Endodermal cell (in vitro differentiated cells): ENCODE results near the gene WDFY1. TPM values are rescaled to one million over a fixed set of nuclear protein-coding genes. Genes with fewer than 3 reads are reported as not detected.

Source experiments
- DNase-seq: peaks from one replicate; pipeline ENCODE4 v3.0.0-alpha.2; 2017
- H3K27ac ChIP-seq: 2 replicates; pipeline ENCODE4 v1.5.1; 2013; ENCODE audit warnings: mild to moderate bottlenecking, low read depth, low read length, moderate library complexity
- H3K27me3 ChIP-seq: 2 replicates; pipeline ENCODE4 v1.6.1; 2013; ENCODE audit warnings: mild to moderate bottlenecking, low read length, moderate library complexity; ENCODE audit not compliant: insufficient read depth, control insufficient read depth, poor library complexity, severe bottlenecking
- H3K36me3 ChIP-seq: 2 replicates; pipeline ENCODE4 v1.7.0; 2013; ENCODE audit warnings: mild to moderate bottlenecking, low read length, moderate library complexity; ENCODE audit not compliant: control insufficient read depth, insufficient read depth
- H3K4me1 ChIP-seq: one replicate; pipeline ENCODE4 v1.7.0; 2013; ENCODE audit warnings: low read length; ENCODE audit not compliant: control insufficient read depth, insufficient read depth
- H3K4me3 ChIP-seq: 2 replicates; pipeline ENCODE4 v1.5.1; 2013; ENCODE audit warnings: mild to moderate bottlenecking, low read length, moderate library complexity
- H3K9ac ChIP-seq: 2 replicates; pipeline ENCODE4 v1.6.1; 2013; ENCODE audit warnings: mild to moderate bottlenecking, low read length, moderate library complexity; ENCODE audit not compliant: poor library complexity, severe bottlenecking; ENCODE audit errors: extremely low read depth
- H3K9me3 ChIP-seq: 2 replicates; pipeline ENCODE4 v1.6.1; 2013; ENCODE audit warnings: mild to moderate bottlenecking, low read length, moderate library complexity; ENCODE audit not compliant: control insufficient read depth
- H3K27ac Mint-ChIP-seq: 2 replicates; pipeline ENCODE4 v1.8.0; 2020; ENCODE audit warnings: mixed read lengths
- H3K27me3 Mint-ChIP-seq: 2 replicates; pipeline ENCODE4 v1.8.0; 2021; ENCODE audit warnings: mild to moderate bottlenecking, mixed read lengths; ENCODE audit not compliant: insufficient read depth
- H3K36me3 Mint-ChIP-seq: 2 replicates; pipeline ENCODE4 v1.8.0; 2020; ENCODE audit warnings: low read depth, mixed read lengths
- H3K4me1 Mint-ChIP-seq: 2 replicates; pipeline ENCODE4 v1.8.0; 2020; ENCODE audit warnings: mixed read lengths
- H3K4me3 Mint-ChIP-seq: 2 replicates; pipeline ENCODE4 v1.8.0; 2020; ENCODE audit warnings: mild to moderate bottlenecking, moderate library complexity, mixed read lengths
- H3K9me3 Mint-ChIP-seq: 2 replicates; pipeline ENCODE4 v1.8.0; 2020; ENCODE audit warnings: mild to moderate bottlenecking, mixed read lengths
- CTCF ChIP-seq: fragments of 200-600 bp; sonication (generic); conservative IDR thresholded peaks from 2 replicates; pipeline ENCODE4 v1.5.0; 2021; ENCODE audit warnings: antibody characterized with exemption, mild to moderate bottlenecking
- WGBS, 2 experiments: methylation state at CpG; one replicate each; pipeline versions ENCODE4 v1.1.5 to v1.1.7; 2013; ENCODE audit warnings: missing lambda C conversion rate in 2 of 2, mixed read lengths in 1 of 2; ENCODE audit not compliant: insufficient coverage in 1 of 2, insufficient read length in 1 of 2; 5-methylcytosine and 5-hydroxymethylcytosine counted together
- total RNA-seq, 2 donors: library from RNA; stranded (reverse); fragmentation: NEBNext Ultra II Directional in 1 of 2; extraction: Animal tissue kit (Norgen Biotek cat#: 25700) in 1 of 2; gene quantifications; 2 replicates in 1 of 2; 3 replicates in 1 of 2; pipeline ENCODE4 v1.2.1, GENCODE V29; 2021

Gene WDFY1
- total RNA-seq, 2 donors from 2014 or later = 61.9 to 69.7 TPM

- H3K4me1 Mint-ChIP-seq = peaks cover 11% of the 10 kb centered on the region
- H3K27ac Mint-ChIP-seq = no peak overlapping the region
- WGBS, 2 experiments = 87 to 90% methylated on average over 2 to 3 of the region's 3 CpGs
- TF ChIP-seq CTCF = no peak
- no peaks in the 10 kb centered on the region for H3K9me3 Mint-ChIP-seq
- Histone ChIP-seq H3K27ac (no peak overlapping the region), H3K4me3 (no peak overlapping the region), H3K9ac (no peak overlapping the region), H3K27me3 (no peaks in the 10 kb centered on the region), H3K36me3 (no peaks in the 10 kb centered on the region), H3K9me3 (no peaks in the 10 kb centered on the region), H3K4me1 (no peaks in the 10 kb centered on the region)
- no peak for DNase-seq
- no peak overlapping the region for H3K4me3 Mint-ChIP-seq
- H3K36me3 Mint-ChIP-seq = peaks cover under 1% of the 10 kb centered on the region
- peaks cover 6% of the 10 kb centered on the region for H3K27me3 Mint-ChIP-seq
Observed at GRCh38 chr2:223841436-223842190, 103.5 kb downstream of the WDFY1 start.

GRCh38 chr2:223837287-223838061 is 107.7 kb downstream of the WDFY1 start, which contains the start of gene AP1S3:
TSS of gene AP1S3 (minus strand) at chr2:223837582. CDS start at chr2:223837450, 132 bp downstream.
- 0 to 1% methylated on average over 23 to 82 of the region's 82 CpGs for WGBS, 2 experiments
- H3K9me3 Mint-ChIP-seq = no peaks in the 10 kb centered on the region
- H3K4me1 Mint-ChIP-seq = peaks cover 23% of the 10 kb centered on the region
- Histone ChIP-seq H3K27me3 (no peaks in the 10 kb centered on the region), H3K36me3 (no peaks in the 10 kb centered on the region), H3K27ac (no peak within 1 kb of the TSS), H3K9me3 (no peaks in the 10 kb centered on the region), H3K9ac (peak within 1 kb of the TSS; percentile 49), H3K4me3 (peak within 1 kb of the TSS; percentile 88), H3K4me1 (no peaks in the 10 kb centered on the region)
- H3K27me3 Mint-ChIP-seq = peaks cover 13% of the 10 kb centered on the region
- no peaks in the 10 kb centered on the region for H3K36me3 Mint-ChIP-seq
- peak within 1 kb of the TSS; percentile 79 for H3K4me3 Mint-ChIP-seq
- no peak for TF ChIP-seq CTCF
- DNase-seq = peak; percentile 95
- peak within 1 kb of the TSS; percentile 88 for H3K27ac Mint-ChIP-seq

- H3K27ac ChIP-seq = no peak overlapping the region
- no peak overlapping the region for H3K27ac Mint-ChIP-seq
- H3K4me3 ChIP-seq = no peak overlapping the region
- H3K27me3 Mint-ChIP-seq = peaks cover 13% of the 10 kb centered on the region
- no peaks in the 10 kb centered on the region for H3K4me1 ChIP-seq
- DNase-seq = no peak
- WGBS, 2 experiments = 85 to 98% methylated on average over 5 to 15 of the region's 15 CpGs
- no peak overlapping the region for H3K9ac ChIP-seq
- H3K9me3 ChIP-seq = no peaks in the 10 kb centered on the region
- H3K36me3 ChIP-seq = no peaks in the 10 kb centered on the region
- TF ChIP-seq CTCF = no peak
- H3K36me3 Mint-ChIP-seq = no peaks in the 10 kb centered on the region
- H3K4me1 Mint-ChIP-seq = peaks cover 27% of the 10 kb centered on the region
- H3K4me3 Mint-ChIP-seq = peak overlapping the region; percentile 79
- H3K27me3 ChIP-seq = no peaks in the 10 kb centered on the region
- H3K9me3 Mint-ChIP-seq = no peaks in the 10 kb centered on the region
Observed at GRCh38 chr2:223835701-223836532, 109.2 kb downstream of the WDFY1 start.
